ENCODE data around the gene AKT1. TPM values are rescaled to one million over a fixed set of nuclear protein-coding genes. Genes with fewer than 3 reads are reported as not detected.

Gene AKT1
- polyA plus RNA-seq, 2 donors, result 62.6 to 62.9 TPM

DNA sequence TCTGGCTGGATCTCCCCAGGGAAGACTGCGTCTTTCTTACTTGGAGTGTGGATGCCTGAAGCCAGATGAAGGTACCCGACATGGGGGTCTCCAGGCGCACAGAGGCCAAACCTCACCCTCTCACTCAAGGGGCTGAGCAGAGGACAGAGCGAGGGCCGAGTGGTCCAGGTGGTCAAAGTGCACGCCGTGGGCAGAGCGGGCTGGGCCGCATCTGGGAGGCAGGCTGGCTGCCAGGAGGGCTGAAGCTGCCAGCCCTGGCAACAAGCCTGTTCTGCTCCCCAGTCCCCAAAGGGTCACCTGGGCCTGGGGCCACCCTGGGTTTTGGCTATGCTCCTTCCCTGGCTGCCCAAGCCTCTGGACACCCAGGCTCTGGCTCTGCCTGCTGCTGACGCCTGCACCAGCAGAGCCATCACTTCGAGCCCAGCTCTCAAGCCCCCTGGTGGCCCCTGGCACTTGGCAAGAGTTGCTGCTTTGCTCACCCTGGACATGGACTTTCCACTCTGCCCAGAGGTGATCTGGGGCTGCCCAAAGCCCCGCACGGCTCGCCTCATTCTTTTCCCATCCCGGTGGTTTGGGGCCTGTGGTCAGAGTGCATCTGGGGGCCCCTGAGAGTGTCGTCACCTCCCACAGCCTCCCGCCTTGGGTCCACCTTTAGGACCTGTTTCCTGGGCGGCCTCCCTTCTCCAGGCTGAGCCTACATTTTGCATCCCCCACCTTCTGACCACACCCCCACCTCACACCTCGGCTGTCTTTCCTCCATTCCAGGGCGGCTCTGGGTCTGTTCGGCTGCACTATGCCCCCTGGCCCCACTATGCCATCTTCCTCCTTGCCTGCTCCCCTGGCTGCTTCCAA lies 68.7 kb downstream of the AKT1 start:
- Histone ChIP-seq H3K4me1 (ENCODE audit: control insufficient read depth in 2 of 2, insufficient read depth in 2 of 2, low read length in 1 of 2) (peaks cover 0 to 17% of the 10 kb centered on the region in 2 donors), H3K4me3 (ENCODE audit: low read depth in 1 of 2, low read length in 2 of 2) (no peak overlapping the region), H3K36me3 (ENCODE audit: control insufficient read depth in 2 of 2, insufficient read depth in 2 of 2, low read length in 1 of 2) (no peaks in the 10 kb centered on the region), H3K9me3 (ENCODE audit: control insufficient read depth in 2 of 2, insufficient read depth in 1 of 2, low read depth in 1 of 2, low read length in 1 of 2) (no peaks in the 10 kb centered on the region), H3K27me3 (ENCODE audit: control insufficient read depth in 1 of 2, insufficient read depth in 2 of 2, low read length in 2 of 2) (no peaks in the 10 kb centered on the region), H3K27ac (ENCODE audit: low read depth in 2 of 2, low read length in 1 of 2) (no peak overlapping the region)
- WGBS, 2 donors, result 70 to 74% methylated on average over 18 to 21 of the region's 21 CpGs

DNA sequence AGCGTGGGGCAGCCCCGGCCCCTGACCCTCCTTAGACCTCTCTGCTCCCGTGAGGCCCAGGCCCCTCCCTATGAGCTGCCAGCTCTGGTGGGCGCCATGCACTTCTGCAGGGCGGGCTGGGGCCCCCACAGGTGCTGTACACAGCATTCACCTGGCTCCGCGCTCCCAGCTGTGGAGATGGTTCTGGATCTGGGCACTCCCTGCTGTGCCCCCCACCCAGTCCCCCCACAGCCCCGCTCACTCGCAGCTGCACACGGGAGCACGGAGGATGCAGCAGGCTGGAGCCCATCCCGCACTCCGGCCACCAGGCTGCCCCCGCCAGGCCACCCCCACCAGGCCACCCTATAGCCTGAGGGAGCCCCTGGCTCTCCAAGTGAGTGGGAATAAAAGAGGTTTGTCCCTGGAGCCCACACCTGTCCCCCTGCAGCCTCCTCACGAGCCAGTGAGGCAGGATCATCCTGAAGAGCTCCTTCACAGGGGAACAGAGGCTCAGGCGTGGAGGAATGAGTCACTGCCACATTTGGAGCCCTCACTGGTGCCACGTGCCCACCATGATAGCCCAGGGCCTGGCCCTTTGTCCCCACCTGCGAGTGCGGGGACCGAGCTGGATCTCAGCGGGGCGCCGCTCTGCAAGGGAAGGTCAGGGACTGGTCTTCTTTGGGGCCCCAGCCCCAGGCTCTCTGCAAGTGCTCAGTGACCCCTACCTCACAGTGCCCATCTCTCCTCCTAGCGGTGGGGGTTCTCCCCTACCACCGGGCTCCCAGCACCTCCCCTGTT lies 69.6 kb downstream of the AKT1 start:
- 76 to 78% methylated on average over 25 of the region's 25 CpGs for WGBS, 2 donors
- Histone ChIP-seq H3K4me1 (ENCODE audit: control insufficient read depth in 2 of 2, insufficient read depth in 2 of 2, low read length in 1 of 2) (peaks cover 0 to 17% of the 10 kb centered on the region in 2 donors), H3K36me3 (ENCODE audit: control insufficient read depth in 2 of 2, insufficient read depth in 2 of 2, low read length in 1 of 2) (no peaks in the 10 kb centered on the region), H3K9me3 (ENCODE audit: control insufficient read depth in 2 of 2, insufficient read depth in 1 of 2, low read depth in 1 of 2, low read length in 1 of 2) (no peaks in the 10 kb centered on the region), H3K4me3 (ENCODE audit: low read depth in 1 of 2, low read length in 2 of 2) (no peak overlapping the region), H3K27ac (ENCODE audit: low read depth in 2 of 2, low read length in 1 of 2) (no peak overlapping the region), H3K27me3 (ENCODE audit: control insufficient read depth in 1 of 2, insufficient read depth in 2 of 2, low read length in 2 of 2) (no peaks in the 10 kb centered on the region)

DNA sequence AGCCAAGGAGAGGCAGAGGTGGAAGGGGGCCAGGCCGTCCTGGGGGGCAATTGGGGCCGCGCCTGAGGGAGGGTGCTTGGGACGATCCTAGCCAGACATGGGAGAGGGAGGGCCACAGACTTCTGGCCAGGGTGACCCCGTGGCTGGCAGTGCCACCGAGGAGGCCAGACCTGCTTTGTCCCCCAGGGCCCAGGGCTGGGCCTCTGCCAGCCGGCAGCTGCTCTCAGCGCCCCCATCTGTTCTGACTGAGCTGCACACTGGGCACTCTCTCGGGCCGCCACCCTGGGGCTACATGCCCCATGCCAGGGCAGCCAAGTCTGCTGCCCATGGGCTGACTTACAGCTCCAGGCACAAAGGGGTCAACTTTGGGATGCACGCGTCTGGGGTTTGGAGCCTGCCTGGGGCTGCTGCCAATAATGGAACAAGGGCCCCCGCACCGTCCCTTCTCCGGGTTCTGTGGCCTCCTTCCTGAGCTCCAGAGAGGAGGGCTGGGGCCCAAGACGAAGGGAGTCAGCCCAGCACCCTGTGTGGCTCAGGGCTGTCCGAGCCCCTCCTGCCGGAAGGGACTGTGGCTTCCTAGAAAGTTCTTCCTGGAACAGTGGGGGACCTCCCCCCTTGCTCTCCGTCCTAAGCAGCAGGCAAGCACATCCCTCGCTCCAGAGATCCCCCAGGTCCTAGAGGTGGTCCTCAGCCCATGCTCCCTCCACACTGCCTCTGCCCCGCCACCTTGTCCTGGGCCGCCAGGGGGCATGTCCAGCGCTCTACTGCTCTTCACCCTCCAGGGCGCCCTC lies 70.4 kb downstream of the AKT1 start:
- H3K36me3 ChIP-seq (ENCODE audit: control insufficient read depth in 2 of 2, insufficient read depth in 2 of 2, low read length in 1 of 2), result no peaks in the 10 kb centered on the region
- H3K27me3 ChIP-seq (ENCODE audit: control insufficient read depth in 1 of 2, insufficient read depth in 2 of 2, low read length in 2 of 2), result no peaks in the 10 kb centered on the region
- no peaks in the 10 kb centered on the region for H3K9me3 ChIP-seq (ENCODE audit: control insufficient read depth in 2 of 2, insufficient read depth in 1 of 2, low read depth in 1 of 2, low read length in 1 of 2)
- H3K27ac ChIP-seq (ENCODE audit: low read depth in 2 of 2, low read length in 1 of 2), result peak overlapping the region in 1 of 2 donors; percentile 2
- 38 to 42% methylated on average over 24 of the region's 24 CpGs for WGBS, 2 donors
- peaks cover 0 to 17% of the 10 kb centered on the region in 2 donors for H3K4me1 ChIP-seq (ENCODE audit: control insufficient read depth in 2 of 2, insufficient read depth in 2 of 2, low read length in 1 of 2)
- peak overlapping the region; percentile 60 to 77 for H3K4me3 ChIP-seq (ENCODE audit: low read depth in 1 of 2, low read length in 2 of 2)

GRCh38 chr14:104724407-104724980 lies 71.1 kb downstream of the AKT1 start:
- peaks cover 0 to 17% of the 10 kb centered on the region in 2 donors for H3K4me1 ChIP-seq (ENCODE audit: control insufficient read depth in 2 of 2, insufficient read depth in 2 of 2, low read length in 1 of 2)
- H3K36me3 ChIP-seq (ENCODE audit: control insufficient read depth in 2 of 2, insufficient read depth in 2 of 2, low read length in 1 of 2), result peaks cover 0 to 2% of the 10 kb centered on the region in 2 donors
- H3K9me3 ChIP-seq (ENCODE audit: control insufficient read depth in 2 of 2, insufficient read depth in 1 of 2, low read depth in 1 of 2, low read length in 1 of 2), result no peaks in the 10 kb centered on the region
- no peaks in the 10 kb centered on the region for H3K27me3 ChIP-seq (ENCODE audit: control insufficient read depth in 1 of 2, insufficient read depth in 2 of 2, low read length in 2 of 2)
- peak overlapping the region; percentile 60 to 77 for H3K4me3 ChIP-seq (ENCODE audit: low read depth in 1 of 2, low read length in 2 of 2)
- WGBS, 2 donors, result 4 to 6% methylated on average over 12 to 27 of the region's 27 CpGs
- H3K27ac ChIP-seq (ENCODE audit: low read depth in 2 of 2, low read length in 1 of 2), result peak overlapping the region in 1 of 2 donors; percentile 68

DNA sequence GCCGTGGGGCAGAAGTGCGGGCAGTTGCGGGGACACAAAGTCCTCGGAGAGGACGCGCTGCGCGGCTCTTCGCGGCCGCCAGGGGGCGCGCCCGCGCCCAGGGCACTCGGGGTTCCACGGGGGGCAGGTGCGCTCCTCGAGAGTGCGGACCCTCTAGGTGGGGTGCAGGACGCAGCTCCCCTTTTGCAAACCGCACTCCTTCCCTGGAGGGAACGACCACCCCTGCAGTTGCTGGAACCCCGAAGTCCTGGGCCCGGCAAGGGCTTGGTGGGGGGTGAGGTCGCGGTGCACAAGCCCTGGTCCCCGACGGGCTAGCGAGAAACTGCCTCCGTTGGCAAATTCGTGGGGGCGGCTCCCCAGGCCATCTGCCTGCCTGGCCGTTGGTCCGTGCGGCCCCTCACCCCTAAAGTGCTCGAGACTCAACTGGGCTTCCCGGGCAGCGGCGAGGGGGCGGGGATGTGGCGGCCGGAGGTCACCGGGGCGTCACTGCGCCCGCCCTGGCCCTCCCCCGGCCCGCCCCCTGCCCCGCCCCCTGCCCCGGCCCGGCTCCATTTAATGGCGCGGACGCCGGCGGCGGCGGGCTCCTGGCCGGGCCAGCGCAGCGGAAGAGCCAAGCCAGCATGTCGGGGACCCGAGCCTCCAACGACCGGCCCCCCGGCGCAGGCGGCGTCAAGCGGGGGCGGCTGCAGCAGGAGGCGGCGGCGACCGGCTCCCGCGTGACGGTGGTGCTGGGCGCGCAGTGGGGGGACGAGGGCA lies 71.7 kb downstream of the AKT1 start, which contains the start of gene ADSS1:
Gene ADSS1 (plus strand): TSS at position 579 of the 756 bp plus-strand sequence. CDS start 42 bp downstream, at position 621.
- H3K27me3 ChIP-seq (ENCODE audit: control insufficient read depth in 1 of 2, insufficient read depth in 2 of 2, low read length in 2 of 2), result no peaks in the 10 kb centered on the region
- WGBS, 2 donors, result 1% methylated on average over 63 to 82 of the region's 82 CpGs
- peaks cover 0 to 8% of the 10 kb centered on the region in 2 donors for H3K36me3 ChIP-seq (ENCODE audit: control insufficient read depth in 2 of 2, insufficient read depth in 2 of 2, low read length in 1 of 2)
- H3K9me3 ChIP-seq (ENCODE audit: control insufficient read depth in 2 of 2, insufficient read depth in 1 of 2, low read depth in 1 of 2, low read length in 1 of 2), result no peaks in the 10 kb centered on the region
- peaks cover 0 to 17% of the 10 kb centered on the region in 2 donors for H3K4me1 ChIP-seq (ENCODE audit: control insufficient read depth in 2 of 2, insufficient read depth in 2 of 2, low read length in 1 of 2)
- peak within 1 kb of the TSS; percentile 17 to 68 for H3K27ac ChIP-seq (ENCODE audit: low read depth in 2 of 2, low read length in 1 of 2)
- H3K4me3 ChIP-seq (ENCODE audit: low read depth in 1 of 2, low read length in 2 of 2), result peak within 1 kb of the TSS; percentile 60 to 77

DNA sequence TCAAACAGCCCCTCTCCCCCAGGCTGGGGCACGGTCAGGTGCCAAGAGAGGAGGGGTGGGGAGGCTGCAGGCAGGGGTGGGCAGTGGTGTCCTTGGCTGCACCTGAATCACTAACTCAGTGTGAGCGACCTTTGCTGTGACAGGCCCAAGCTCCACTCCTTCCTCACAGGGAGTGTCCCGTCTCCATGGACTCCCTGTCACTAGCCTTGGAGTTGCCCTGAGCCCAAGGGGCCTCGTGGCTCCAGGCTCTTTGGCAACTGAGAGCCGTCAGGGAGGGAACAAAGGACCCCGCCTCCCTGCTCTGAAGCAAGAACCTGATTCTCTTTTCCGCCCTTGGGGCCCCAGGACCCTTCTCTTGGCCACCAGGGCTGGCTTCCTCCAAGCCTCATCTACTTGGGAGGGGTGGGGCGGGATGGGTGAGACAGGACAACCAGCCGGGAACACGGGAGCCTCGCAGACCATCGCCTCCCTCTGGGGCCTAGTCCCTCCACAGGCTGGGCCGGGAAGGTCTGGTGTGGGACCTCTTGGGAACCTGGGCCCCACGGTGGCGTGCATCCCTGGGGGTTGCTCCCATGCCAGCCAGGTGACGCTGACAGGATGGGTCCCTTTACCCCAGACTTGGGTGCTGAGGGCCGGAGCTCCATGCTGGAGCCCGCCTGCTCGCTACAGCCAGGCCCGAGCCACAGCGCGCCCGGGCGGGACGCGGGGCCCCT lies 72.5 kb downstream of the AKT1 start:
- H3K27ac ChIP-seq (ENCODE audit: low read depth in 2 of 2, low read length in 1 of 2), result no peak overlapping the region

GRCh38 chr14:104721505-104722431 lies 73.8 kb downstream of the AKT1 start:
- H3K27ac ChIP-seq (ENCODE audit: low read depth in 2 of 2, low read length in 1 of 2), result peak overlapping the region in 1 of 2 donors; percentile 15
- no peaks in the 10 kb centered on the region for H3K27me3 ChIP-seq (ENCODE audit: control insufficient read depth in 1 of 2, insufficient read depth in 2 of 2, low read length in 2 of 2)
- H3K4me1 ChIP-seq (ENCODE audit: control insufficient read depth in 2 of 2, insufficient read depth in 2 of 2, low read length in 1 of 2), result peaks cover 0 to 17% of the 10 kb centered on the region in 2 donors
- 70 to 74% methylated on average over 18 of the region's 18 CpGs for WGBS, 2 donors
- no peak overlapping the region for H3K4me3 ChIP-seq (ENCODE audit: low read depth in 1 of 2, low read length in 2 of 2)
- no peaks in the 10 kb centered on the region for H3K9me3 ChIP-seq (ENCODE audit: control insufficient read depth in 2 of 2, insufficient read depth in 1 of 2, low read depth in 1 of 2, low read length in 1 of 2)
- H3K36me3 ChIP-seq (ENCODE audit: control insufficient read depth in 2 of 2, insufficient read depth in 2 of 2, low read length in 1 of 2), result peaks cover 0 to 9% of the 10 kb centered on the region in 2 donors

More for the DNA sequence above, 72.5 kb downstream of the AKT1 start:
- Histone ChIP-seq H3K27me3 (ENCODE audit: control insufficient read depth in 1 of 2, insufficient read depth in 2 of 2, low read length in 2 of 2) (no peaks in the 10 kb centered on the region), H3K4me1 (ENCODE audit: control insufficient read depth in 2 of 2, insufficient read depth in 2 of 2, low read length in 1 of 2) (peaks cover 0 to 17% of the 10 kb centered on the region in 2 donors), H3K36me3 (ENCODE audit: control insufficient read depth in 2 of 2, insufficient read depth in 2 of 2, low read length in 1 of 2) (peaks cover 0 to 9% of the 10 kb centered on the region in 2 donors), H3K4me3 (ENCODE audit: low read depth in 1 of 2, low read length in 2 of 2) (peak overlapping the region; percentile 60 to 77), H3K9me3 (ENCODE audit: control insufficient read depth in 2 of 2, insufficient read depth in 1 of 2, low read depth in 1 of 2, low read length in 1 of 2) (no peaks in the 10 kb centered on the region)
- WGBS, 2 donors, result 35 to 39% methylated on average over 25 to 26 of the region's 26 CpGs
